IPS-18c (cell line): Measurements from ENCODE around the gene TLCD4.
A peak's percentile ranks its signal among the peaks of the same experiment; 100 is the strongest.

Experiments used
- H3K4me3 ChIP-seq: 2 replicates; pipeline ENCODE4 v1.7.0; 2013; ENCODE audit warnings: low read depth, mild to moderate bottlenecking, low read length, moderate library complexity; ENCODE audit not compliant: insufficient read depth
- H3K9me3 ChIP-seq: one replicate; pipeline ENCODE4 v1.6.1; 2013; ENCODE audit warnings: mild to moderate bottlenecking, low read length, moderate library complexity; ENCODE audit not compliant: control insufficient read depth, insufficient read depth

The TLCD4 gene

DNA sequence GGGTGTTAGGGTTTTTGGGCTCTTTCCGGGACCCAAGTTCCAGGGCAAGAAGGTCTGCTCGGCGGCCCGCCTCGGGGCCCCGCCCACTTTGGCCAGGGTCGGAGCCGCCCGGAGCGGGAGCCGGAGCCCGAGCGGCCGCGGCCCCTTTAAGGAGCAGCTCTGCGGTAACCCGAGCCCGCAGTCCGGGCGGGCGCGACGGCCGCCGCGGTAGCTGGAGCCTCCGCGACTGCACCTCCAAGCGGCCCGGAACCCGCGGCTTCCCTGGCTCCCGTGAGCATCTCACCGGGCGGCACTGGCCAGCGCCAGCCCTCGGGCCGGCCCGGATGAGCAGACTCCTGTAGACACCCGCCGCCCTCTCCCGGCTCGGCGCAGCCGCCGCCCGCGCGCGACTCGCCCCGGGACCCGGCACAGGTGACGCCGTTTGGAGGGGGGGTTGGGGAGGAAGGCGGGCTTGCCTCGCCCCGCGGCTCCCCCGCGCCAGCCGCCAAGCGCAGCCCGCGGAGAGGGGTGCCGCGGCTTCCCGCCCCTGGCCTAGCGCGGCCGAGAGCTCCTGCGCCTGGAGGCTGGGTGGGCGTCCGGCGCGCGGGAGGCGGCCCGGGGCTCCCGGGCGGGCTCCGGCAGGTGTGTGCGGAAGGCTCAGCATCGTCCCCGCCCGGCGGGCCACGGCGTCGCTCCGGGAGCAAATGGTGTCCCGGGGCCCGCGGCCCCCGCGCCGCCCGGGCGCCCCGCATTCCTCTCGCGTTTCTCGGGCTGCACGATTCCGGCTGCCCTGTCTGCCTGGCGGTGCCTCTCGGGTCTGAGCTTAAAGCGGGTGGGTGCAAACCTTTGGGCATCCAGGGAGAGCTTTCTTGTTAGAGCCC lies at the start of gene TLCD4:
Gene TLCD4, plus strand, starts transcription at position 149 of the 860 bp plus-strand sequence. CDS start 26,547 bp downstream, outside the sequence.
- H3K9me3 ChIP-seq, result no peaks in the 10 kb centered on the region
- H3K4me3 ChIP-seq, result peak within 1 kb of the TSS; percentile 95

GRCh38 chr1:95067568-95067967 lies 49.6 kb upstream of the TLCD4 start:
- H3K4me3 ChIP-seq, result no peak overlapping the region

DNA sequence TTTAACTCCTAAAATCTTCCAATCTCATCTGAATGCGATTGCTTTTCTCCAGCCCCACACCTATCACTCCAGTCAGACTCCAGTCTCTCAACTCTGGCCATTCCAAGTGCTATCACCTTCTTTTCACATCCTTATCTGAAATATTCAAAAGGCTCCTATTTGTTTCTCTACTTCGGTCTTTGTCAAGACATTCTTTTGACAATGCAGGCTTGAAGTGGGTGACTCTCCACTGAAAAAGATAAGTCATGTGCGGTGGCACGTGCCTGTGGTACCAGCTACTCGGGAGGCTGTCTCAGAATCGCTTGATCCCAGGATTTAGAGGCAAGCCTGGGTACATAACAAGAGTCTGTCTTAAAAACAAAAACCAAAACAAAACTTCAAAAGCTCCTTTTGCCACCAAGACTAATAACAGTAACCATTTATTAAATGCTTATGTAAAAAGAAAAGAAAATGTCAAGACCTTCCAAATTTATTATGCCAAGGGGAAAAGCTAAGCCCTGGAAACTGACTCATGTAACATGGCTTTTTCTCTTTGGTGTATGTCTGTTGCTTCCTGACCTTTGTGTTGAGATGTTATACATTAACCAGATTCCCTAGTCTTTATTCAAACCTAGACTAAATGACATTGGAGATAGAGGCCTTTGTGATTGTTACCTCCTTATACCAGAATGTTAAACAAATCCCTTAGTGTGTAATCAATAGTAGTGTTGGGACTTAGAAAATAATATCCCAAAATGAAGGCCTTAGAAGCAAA lies 48.0 kb upstream of the TLCD4 start:
- H3K4me3 ChIP-seq, result no peak overlapping the region
- no peaks in the 10 kb centered on the region for H3K9me3 ChIP-seq

More at GRCh38 chr1:95067568-95067967, 49.6 kb upstream of the TLCD4 start:
- no peaks in the 10 kb centered on the region for H3K9me3 ChIP-seq

DNA sequence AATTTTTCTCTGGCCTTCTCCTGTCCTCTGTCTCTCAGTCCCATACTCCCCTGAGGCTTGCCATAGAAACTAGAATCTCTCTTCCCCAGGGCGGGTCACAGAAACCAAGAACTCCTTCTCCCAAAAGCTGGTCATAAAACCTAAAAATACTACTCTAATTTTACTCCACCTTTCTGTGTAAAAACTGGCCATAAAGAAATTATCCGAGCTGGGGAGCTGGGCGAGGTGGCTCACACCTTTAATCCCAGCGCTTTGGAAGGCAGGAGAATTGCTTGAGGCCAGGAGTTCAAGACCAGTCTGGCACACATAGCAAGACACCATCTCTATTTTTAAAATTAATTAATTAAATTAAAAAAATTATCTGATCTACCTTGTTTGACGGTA lies 47.5 kb upstream of the TLCD4 start:
- no peak overlapping the region for H3K4me3 ChIP-seq
- no peaks in the 10 kb centered on the region for H3K9me3 ChIP-seq

- H3K9me3 ChIP-seq, result no peaks in the 10 kb centered on the region
- H3K4me3 ChIP-seq, result no peak overlapping the region
These were observed 45.6 kb upstream of the TLCD4 start for GRCh38 chr1:95071539-95071938.

GRCh38 chr1:95072117-95072516 lies 45.0 kb upstream of the TLCD4 start:
- peak overlapping the region; percentile 100 for H3K4me3 ChIP-seq
- H3K9me3 ChIP-seq, result no peaks in the 10 kb centered on the region

DNA sequence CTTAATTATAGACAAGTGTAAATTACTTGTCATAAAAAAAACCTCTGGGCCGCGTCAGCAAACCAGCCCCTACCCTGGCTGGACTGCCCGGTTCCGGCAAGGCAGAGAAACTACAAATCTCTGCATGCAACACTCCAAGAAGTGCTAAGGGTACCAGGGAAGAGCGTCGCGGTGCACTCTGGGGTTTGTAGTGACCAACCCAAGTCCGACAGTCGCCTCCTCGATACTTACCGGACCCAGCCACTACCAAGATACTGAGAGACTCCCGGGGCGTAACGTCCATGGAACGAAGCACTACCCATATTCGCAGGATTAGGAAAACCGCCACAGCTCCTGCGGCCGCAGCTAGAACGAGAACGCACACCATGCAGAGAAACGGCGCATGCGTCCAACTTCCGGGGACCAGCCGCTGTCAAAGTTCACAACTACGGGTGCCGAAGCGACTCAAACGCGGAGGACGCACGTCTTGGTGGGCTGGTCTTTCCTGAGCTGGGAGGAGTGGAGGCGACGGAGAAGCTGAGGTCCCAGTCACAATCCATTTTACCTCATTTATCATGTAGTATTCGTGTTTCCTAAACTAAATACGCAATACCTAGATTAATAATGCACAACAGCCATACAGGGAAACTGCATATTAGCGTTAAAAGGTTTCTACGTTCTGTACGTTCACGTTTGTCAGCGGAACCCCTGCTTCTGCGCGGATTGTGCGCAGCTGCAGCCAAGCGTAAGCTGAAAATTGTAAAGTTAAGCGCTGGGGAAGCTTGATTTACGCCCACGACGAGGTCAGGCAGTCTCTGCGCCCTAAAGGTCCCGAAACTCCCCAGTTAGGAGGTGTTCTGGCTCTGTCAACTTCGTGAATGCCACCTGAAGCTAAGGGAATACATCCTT lies 44.4 kb upstream of the TLCD4 start, which contains the start of gene ALG14:
Gene ALG14, minus strand, starts transcription at position 420 of the 888 bp plus-strand sequence. Its CDS starts 53 bp downstream, at position 367.
- H3K4me3 ChIP-seq, result peak within 1 kb of the TSS; percentile 100
- peaks cover 1% of the 10 kb centered on the region for H3K9me3 ChIP-seq

- H3K4me3 ChIP-seq, result peak overlapping the region; percentile 100; the same call in 1 of the 2 replicates
These were observed 43.7 kb upstream of the TLCD4 start for GRCh38 chr1:95073446-95073845.

GRCh38 chr1:95076034-95076433 lies 41.1 kb upstream of the TLCD4 start:
- Histone ChIP-seq H3K4me3 (no peak overlapping the region), H3K9me3 (peaks cover 2% of the 10 kb centered on the region)

More at GRCh38 chr1:95073446-95073845, 43.7 kb upstream of the TLCD4 start:
- H3K9me3 ChIP-seq, result peaks cover 2% of the 10 kb centered on the region

DNA sequence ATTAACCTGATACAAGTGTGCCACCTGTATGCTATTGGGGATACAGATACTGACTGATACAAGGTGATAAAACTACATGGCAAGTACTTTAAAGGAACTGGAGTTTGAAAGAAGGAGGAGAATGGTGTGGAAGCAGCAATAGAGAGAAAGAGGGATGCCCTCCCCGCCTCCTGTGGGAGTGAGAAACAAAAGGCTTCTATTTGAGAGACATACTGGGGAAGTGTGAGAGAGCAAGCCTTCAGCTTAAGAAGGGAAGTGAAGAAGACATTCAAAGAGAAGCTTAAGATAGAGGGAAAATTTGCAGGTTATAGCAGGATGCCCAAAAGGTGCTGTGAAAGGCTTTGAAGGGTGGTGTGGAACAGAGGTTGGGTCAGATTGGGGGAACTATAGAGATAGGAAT lies 36.7 kb upstream of the TLCD4 start:
- no peak overlapping the region for H3K4me3 ChIP-seq

GRCh38 chr1:95080879-95081278 lies 36.3 kb upstream of the TLCD4 start:
- Histone ChIP-seq H3K4me3 (no peak overlapping the region), H3K9me3 (peaks cover 2% of the 10 kb centered on the region)

More for the DNA sequence above, 36.7 kb upstream of the TLCD4 start:
- H3K9me3 ChIP-seq, result peaks cover 2% of the 10 kb centered on the region

- Histone ChIP-seq H3K4me3 (no peak overlapping the region), H3K9me3 (peaks cover 2% of the 10 kb centered on the region)
These were observed 32.6 kb upstream of the TLCD4 start for GRCh38 chr1:95084317-95085176.

DNA sequence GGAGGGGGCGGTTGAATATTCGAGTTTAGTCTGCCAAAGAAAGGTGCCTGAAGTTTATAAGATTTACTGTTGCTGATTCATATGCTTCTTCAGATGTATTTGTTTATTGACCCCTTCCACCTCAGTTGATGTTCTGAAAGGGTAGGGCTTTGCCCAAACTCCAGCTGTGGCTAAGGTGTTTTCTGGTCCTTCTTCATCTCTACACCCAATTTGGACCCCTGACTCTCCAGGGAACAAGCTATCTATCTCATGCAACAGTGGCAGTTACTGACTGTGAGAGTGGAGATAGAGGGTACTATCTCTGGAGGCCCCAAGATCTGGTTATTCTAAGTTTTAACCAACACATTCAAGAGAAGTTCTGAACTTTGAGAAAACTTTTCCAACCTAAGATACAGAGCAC lies 31.8 kb upstream of the TLCD4 start:
- Histone ChIP-seq H3K9me3 (peaks cover 2% of the 10 kb centered on the region), H3K4me3 (no peak overlapping the region)

GRCh38 chr1:95086949-95087533 lies 30.1 kb upstream of the TLCD4 start:
- H3K4me3 ChIP-seq, result no peak overlapping the region
- H3K9me3 ChIP-seq, result peaks cover 2% of the 10 kb centered on the region

DNA sequence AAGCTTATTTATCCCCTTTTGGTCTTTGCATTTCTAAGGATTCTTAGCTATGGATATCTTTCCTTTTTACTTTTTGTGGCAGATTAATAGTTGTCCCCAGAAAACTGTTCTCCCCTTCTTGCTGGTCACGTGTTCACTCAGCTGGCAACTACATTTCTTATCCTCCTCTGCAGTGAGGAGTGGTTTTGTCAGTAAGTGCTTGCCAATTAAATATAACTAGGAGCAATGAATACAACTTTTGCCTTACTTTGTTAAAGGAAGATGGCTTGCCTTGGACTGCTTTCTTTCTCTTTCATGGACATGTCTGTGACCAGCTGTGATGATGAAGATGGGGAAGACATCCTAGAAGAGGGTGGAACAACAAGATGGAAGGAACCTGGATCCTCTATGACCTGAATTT lies 28.9 kb upstream of the TLCD4 start:
- peaks cover 2% of the 10 kb centered on the region for H3K9me3 ChIP-seq
- H3K4me3 ChIP-seq, result no peak overlapping the region
